Measurements from ENCODE around the gene GET4.

DNA sequence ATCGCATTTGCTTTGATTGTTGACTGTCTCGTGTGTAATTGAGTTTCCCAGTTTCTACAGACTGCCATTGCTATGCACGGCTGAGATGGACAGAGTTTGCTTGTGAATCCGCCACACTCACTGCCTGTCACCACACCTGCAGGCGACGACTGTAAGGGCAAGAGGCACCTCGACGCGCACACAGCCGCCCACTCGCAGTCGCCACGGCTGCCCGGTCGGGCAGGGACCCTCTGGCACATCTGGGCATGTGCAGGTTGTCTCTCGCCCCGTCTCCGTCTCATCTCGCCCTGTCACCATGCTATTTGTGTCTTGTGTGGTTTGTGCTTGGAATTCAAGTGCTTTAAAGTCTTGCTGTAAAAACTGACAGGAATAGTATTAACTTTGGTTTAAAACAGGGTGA is 26.6 kb upstream of the GET4 start:
- TF ChIP-seq POLR2A (IDR thresholded peaks at IDR 0.05) (no peak), CTCF (IDR thresholded peaks at IDR 0.05) (no peak)

Measured in body of pancreas (tissue), 4 donors.